Activated T-cell treated with anti-CD3 and anti-CD28 coated beads, Interleukin-2, amount 50 U/mL, for 72 hours (primary cell): Measurements from ENCODE around the gene PAQR5. TPM values are rescaled to one million over a fixed set of nuclear protein-coding genes. Genes with fewer than 3 reads are reported as not detected.
"Not testable (repeated sequence)": the region's sequence is repeated elsewhere in the genome, so short reads cannot be mapped to it uniquely, and the experiment has no call there.

Source experiments
- ATAC-seq, 2 donors: fragments of 150-1000 bp; cut with Tn5 transposase; replicated peaks in 1 of 2; 2 replicates each; pipeline ENCODE4 v1.10.0; 2021; ENCODE audit warnings: moderate library complexity in 2 of 2, mild to moderate bottlenecking in 1 of 2
- DNase-seq, 2 donors: peaks; one replicate each; pipeline ENCODE4 v3.0.0; 2021 to 2022; ENCODE audit warnings: mixed read lengths in 1 of 2
- H3K27ac Mint-ChIP-seq: one replicate; pipeline ENCODE4 v1.8.0; 2022; ENCODE audit warnings: mild to moderate bottlenecking, moderate library complexity, mixed read lengths
- H3K27me3 Mint-ChIP-seq: one replicate; pipeline ENCODE4 v1.8.0; 2022; ENCODE audit warnings: low read depth, mixed read lengths
- H3K36me3 Mint-ChIP-seq, 2 donors: one replicate each; pipeline ENCODE4 v1.8.0; 2022; ENCODE audit warnings: mixed read lengths in 2 of 2, mild to moderate bottlenecking in 1 of 2; ENCODE audit not compliant: insufficient read depth in 2 of 2
- H3K4me1 Mint-ChIP-seq: one replicate; pipeline ENCODE4 v1.8.0; 2022; ENCODE audit warnings: low read depth, mixed read lengths
- H3K4me3 Mint-ChIP-seq, 2 donors: one replicate each; pipeline ENCODE4 v1.8.0; 2022; ENCODE audit warnings: mild to moderate bottlenecking in 2 of 2, mixed read lengths in 2 of 2, moderate library complexity in 2 of 2
- H3K9me3 Mint-ChIP-seq, 2 donors: one replicate each; pipeline ENCODE4 v1.8.0; 2022; ENCODE audit warnings: mixed read lengths in 2 of 2
- total RNA-seq, 2 donors: library from RNA; stranded (reverse); gene quantifications; one replicate each; pipeline ENCODE4 v1.2.3, GENCODE V29; 2022

Gene PAQR5
- total RNA-seq, 2 donors from 2014 or later, result 0.07 TPM; not detected in 1

DNA sequence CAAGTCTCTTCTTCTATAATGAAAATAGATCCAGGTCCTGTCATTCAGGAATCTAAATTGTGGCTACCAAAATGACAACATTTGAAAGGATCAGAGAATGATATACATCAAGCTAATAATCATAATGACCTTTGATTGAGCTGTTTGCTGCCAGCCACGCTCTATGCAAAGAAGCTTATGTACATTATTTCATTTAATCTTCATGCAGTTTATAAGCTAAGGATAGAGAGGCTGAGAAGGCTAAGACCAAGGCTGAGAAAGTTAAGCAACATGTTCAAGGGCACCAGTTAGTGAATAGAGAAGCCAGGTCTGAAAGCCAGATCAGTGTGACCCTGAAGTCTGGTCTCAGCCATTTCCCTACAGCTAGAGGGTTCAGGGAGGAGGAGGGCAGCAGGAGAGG, 29.4 kb downstream of the PAQR5 start:
- Mint-ChIP-seq H3K27ac (no peak overlapping the region), H3K27me3 (peaks cover 54% of the 10 kb centered on the region), H3K4me3 (no peak overlapping the region), H3K36me3 (no peaks in the 10 kb centered on the region), H3K4me1 (no peaks in the 10 kb centered on the region), H3K9me3 (no peaks in the 10 kb centered on the region)
- ATAC-seq (no peak), DNase-seq (no peak)

DNA sequence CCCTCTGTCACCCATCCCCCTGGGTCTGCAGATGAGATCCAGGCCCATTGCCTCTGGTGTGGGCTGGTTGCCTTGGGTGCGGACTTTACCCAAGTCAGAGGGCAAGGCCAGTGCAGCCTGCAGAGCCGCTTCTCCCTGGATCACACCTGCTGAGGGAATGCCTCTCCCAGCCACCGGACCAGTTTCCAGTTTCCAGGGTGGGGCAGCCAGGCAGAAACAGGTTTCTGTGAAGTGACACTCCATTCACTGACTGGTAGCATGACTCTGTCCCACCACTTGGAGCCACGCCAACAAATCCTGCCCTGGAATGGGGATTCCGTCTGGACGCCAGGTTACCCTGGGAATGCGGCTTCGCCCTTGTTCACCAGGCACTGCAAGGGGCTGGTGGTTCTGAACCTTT, 30.0 kb downstream of the PAQR5 start:
- no peaks in the 10 kb centered on the region for H3K9me3 Mint-ChIP-seq
- H3K4me3 Mint-ChIP-seq, result no peak overlapping the region
- H3K27me3 Mint-ChIP-seq, result peaks cover 47% of the 10 kb centered on the region
- no peaks in the 10 kb centered on the region for H3K4me1 Mint-ChIP-seq
- H3K27ac Mint-ChIP-seq, result no peak overlapping the region
- no peak for ATAC-seq
- no peak for DNase-seq
- H3K36me3 Mint-ChIP-seq, result no peaks in the 10 kb centered on the region

DNA sequence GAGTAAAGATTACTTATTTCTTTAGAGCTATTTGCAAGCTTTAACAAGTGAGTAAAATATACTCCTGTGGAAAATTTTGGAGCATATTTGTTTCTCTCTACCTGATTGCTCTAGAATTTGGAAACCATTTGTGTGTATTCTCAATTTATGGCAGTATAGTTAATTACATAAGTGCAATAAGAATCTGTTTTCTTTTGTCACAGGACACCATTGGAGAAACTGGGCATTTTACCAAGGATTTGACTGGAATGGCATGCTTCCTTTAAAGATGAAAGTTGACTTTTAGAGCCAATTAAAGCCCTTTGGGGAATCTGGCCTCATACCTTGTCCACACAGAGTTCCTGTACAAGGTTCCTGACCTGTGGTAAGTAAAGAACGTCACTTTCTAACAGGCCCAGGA, 38.4 kb downstream of the PAQR5 start:
- peaks cover 2% of the 10 kb centered on the region for H3K27me3 Mint-ChIP-seq

DNA sequence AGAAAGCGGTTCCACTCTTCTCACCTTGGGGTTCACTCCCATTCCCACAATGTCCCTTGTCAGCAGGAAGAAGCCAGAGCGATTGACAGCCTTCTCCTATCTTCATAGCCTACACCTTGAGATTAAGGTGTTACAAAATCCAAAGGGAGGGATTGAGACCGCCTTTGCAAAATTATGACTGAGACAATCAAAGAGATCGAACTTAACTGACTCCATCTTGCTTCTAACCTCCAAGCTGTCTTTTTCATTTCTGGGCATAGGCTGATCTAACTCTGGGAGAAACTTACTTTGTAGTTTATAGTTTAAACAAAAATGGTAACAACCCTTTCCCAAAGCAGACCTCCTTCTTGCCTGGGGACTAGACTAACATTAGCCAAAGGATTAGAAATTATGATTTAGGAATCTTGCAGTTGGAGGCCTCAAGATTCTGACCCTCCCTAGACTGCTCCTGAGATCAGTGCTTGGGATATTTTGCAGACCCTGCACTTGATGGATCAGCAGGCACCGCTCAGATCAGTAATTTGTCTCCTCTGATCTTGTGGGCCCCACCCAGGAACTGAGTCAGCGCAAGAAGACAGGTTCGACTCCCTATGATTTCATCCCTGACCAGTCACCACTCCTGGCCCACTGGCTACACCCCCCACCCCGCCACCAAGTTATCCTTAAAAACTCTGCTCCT, 40.0 kb downstream of the PAQR5 start:
- peaks cover 0 to 3% of the 10 kb centered on the region in 2 donors for H3K36me3 Mint-ChIP-seq
- no peaks in the 10 kb centered on the region for H3K9me3 Mint-ChIP-seq
- no peak overlapping the region for H3K27ac Mint-ChIP-seq
- no peak overlapping the region for H3K4me3 Mint-ChIP-seq
- peaks cover 4% of the 10 kb centered on the region for H3K27me3 Mint-ChIP-seq
- no peaks in the 10 kb centered on the region for H3K4me1 Mint-ChIP-seq
- ATAC-seq (no peak), DNase-seq (no peak)

More for the DNA sequence above, 38.4 kb downstream of the PAQR5 start:
- Mint-ChIP-seq H3K36me3 (peaks cover 0 to 3% of the 10 kb centered on the region in 2 donors), H3K27ac (no peak overlapping the region), H3K4me1 (no peaks in the 10 kb centered on the region), H3K4me3 (no peak overlapping the region), H3K9me3 (no peaks in the 10 kb centered on the region)
- DNase-seq (no peak), ATAC-seq (no peak)

DNA sequence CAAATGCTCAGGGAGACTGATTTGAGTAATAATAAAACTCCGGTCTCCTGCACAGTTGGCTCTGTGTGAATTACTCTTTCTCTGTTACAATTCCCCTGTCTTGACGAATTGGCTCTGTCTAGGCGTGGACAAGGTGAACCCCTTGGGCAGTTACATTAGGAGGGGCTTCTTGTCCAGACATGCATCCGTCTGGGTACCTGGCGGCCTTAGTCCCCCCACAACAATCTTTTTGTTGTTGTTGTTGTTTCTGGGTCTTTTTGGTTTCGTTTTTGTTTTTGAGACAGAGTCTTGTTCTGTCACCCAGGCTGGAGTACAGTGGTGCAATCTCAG, 40.5 kb downstream of the PAQR5 start:
- not testable (repeated sequence) for H3K36me3 Mint-ChIP-seq, H3K27ac Mint-ChIP-seq, H3K9me3 Mint-ChIP-seq, DNase-seq, ATAC-seq, H3K4me3 Mint-ChIP-seq, H3K27me3 Mint-ChIP-seq, H3K4me1 Mint-ChIP-seq

DNA sequence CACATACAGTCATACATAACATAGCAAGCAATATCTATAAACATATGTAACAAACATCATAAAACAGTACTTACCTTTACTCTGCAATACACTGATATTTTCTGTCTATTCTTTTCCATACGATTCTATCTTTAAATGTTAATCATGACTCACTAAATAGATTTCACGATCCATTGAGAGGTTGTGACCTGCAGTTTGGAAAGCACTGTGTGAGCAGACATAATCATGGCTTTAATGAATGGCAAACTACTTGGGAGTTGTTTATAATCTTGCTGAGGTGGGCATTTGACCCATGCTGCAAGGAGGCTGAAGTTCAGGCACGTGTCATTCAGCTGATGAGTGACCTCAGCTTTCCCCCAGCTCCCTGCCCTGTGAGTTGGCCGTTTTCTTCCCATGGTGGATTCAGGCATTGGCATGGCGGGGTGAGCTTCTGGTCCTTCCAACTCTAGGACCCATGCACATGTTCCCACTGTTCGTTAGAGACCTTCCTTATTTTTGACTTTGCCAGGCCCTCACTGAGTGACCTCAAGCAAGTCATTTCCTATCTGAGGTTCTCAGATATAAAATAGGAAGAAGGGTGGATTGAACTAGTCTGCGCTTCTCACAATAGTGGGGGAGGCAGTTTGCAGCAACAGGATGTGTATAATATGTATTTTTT, 41.7 kb downstream of the PAQR5 start:
- H3K9me3 Mint-ChIP-seq, result no peaks in the 10 kb centered on the region
- H3K4me3 Mint-ChIP-seq, result no peak overlapping the region
- DNase-seq (no peak), ATAC-seq (no peak)
- H3K27me3 Mint-ChIP-seq, result peaks cover 9% of the 10 kb centered on the region
- peaks cover 0 to 1% of the 10 kb centered on the region in 2 donors for H3K36me3 Mint-ChIP-seq
- H3K4me1 Mint-ChIP-seq, result no peaks in the 10 kb centered on the region
- H3K27ac Mint-ChIP-seq, result no peak overlapping the region

DNA sequence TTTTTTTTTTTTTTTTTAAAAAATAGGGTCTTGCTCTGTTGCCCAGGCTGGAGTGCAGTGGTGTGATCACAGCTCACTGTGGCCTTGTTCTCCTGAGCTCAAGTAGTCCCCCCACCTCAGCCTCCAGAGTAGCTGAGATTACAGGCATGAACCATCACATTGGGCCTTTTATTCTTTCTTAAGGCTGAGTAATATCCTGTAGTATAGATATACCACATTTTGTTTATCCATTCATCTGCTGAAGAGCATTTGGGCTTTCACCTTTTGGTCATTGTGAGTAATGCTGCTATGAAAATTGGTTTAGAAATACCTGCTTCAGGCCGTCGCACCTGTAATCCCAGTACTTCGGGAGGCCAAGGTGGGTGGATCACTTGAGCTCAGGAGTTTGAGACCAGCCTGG, 42.6 kb downstream of the PAQR5 start:
- Mint-ChIP-seq H3K27ac (no peak overlapping the region), H3K9me3 (no peaks in the 10 kb centered on the region), H3K4me3 (no peak overlapping the region), H3K36me3 (no peaks in the 10 kb centered on the region), H3K27me3 (peaks cover 9% of the 10 kb centered on the region), H3K4me1 (no peaks in the 10 kb centered on the region)
- no peak for DNase-seq
- no peak for ATAC-seq

DNA sequence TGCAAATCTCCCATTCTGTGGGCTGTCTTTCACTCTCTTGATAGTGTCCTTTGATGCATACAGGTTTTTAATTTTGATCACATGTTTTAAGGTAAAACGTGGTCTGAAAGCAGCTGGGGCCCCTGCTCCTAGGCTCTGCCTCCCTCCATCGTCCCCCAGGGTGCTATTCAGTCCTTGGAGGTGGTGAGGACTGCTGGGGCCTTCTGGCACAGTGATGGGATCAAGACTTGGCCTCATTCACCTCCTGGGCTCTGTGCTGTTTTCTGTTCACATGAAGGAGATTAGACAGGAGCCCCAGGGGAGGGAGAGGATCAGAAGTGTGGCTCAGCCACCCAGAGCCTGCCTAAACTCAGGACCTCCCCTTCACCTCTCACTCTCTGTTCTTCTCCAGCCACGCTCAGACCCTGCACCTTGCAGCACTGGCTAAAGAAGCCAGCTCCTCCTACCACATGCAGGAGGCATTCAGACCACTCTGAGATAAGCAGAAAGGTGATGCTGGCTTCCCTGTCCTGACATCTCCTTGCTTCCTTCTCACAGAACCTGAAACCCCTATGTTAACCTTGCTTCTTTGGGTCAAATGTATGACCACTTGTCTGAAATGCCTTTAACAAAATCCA, 43.9 kb downstream of the PAQR5 start:
- H3K36me3 Mint-ChIP-seq, result no peaks in the 10 kb centered on the region
- H3K4me1 Mint-ChIP-seq, result no peaks in the 10 kb centered on the region
- H3K27me3 Mint-ChIP-seq, result peaks cover 9% of the 10 kb centered on the region
- no peak overlapping the region for H3K27ac Mint-ChIP-seq
- DNase-seq (no peak), ATAC-seq (no peak)
- H3K9me3 Mint-ChIP-seq, result no peaks in the 10 kb centered on the region
- H3K4me3 Mint-ChIP-seq, result no peak overlapping the region

DNA sequence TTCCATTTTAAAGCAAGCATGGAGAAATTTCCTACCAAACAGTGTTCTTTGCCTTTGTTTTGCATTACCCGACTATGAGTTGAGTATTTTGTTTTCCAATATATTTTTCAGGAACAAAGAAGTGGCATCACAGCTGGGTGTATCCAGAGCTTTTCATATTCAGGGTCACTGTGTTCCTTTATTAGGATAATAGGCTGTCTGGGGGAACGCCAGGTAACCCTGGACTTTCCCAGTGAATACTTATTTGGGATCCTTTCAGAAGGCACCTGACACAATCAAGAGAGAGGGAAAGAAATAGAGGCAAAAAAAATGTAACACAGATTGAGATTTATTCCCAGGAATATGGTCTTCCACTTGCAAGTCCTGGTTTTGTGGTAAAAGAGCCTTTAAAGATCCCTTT, 44.4 kb downstream of the PAQR5 start:
- DNase-seq, result no peak
- Mint-ChIP-seq H3K27ac (no peak overlapping the region), H3K4me3 (no peak overlapping the region), H3K36me3 (no peaks in the 10 kb centered on the region), H3K27me3 (peaks cover 9% of the 10 kb centered on the region), H3K4me1 (no peaks in the 10 kb centered on the region), H3K9me3 (no peaks in the 10 kb centered on the region)
- no peak for ATAC-seq

DNA sequence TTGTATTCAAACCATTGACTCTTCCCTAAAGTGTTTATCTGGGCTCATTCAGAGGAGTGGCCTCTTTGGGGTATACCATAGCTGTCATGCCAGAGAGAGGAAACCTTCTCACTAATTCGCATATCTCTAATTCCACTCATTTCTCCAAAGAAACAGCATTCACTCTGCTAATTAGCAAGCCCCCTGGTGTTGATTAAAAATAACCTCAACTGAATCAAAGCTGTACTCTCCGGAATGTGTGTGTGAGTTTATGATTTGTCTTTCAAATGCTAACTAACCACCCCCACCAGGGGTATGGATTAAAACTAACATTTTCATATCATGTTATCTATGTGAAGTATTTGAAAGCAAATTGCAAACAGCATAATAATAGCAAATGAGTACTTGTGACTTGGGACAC, 45.5 kb downstream of the PAQR5 start:
- no peak overlapping the region for H3K27ac Mint-ChIP-seq
- no peaks in the 10 kb centered on the region for H3K36me3 Mint-ChIP-seq
- no peaks in the 10 kb centered on the region for H3K4me1 Mint-ChIP-seq
- H3K4me3 Mint-ChIP-seq, result no peak overlapping the region
- ATAC-seq, result no peak
- peaks cover 9% of the 10 kb centered on the region for H3K27me3 Mint-ChIP-seq
- DNase-seq, result no peak
- H3K9me3 Mint-ChIP-seq, result no peaks in the 10 kb centered on the region

DNA sequence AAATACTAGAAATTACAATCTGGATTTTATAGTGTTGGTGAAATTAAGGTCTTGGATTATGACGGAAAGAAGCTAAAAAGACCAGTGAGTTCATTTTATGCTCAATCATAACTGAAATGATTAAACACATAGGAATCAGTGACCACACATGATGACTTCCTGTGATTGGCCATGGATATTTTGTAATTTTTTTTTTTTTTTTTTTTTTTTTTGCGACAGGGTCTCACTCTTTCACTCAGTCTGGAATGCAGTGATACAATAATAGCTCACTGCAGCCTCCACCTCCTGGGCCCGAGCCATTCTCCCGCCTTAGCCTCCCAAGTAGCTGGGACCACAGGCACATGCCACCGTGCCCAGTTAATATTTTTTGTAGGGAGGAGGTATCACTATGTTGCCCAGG, 47.4 kb downstream of the PAQR5 start:
- Mint-ChIP-seq H3K9me3 (no peaks in the 10 kb centered on the region), H3K36me3 (no peaks in the 10 kb centered on the region), H3K4me3 (no peak overlapping the region), H3K27me3 (peaks cover 9% of the 10 kb centered on the region), H3K27ac (no peak overlapping the region), H3K4me1 (no peaks in the 10 kb centered on the region)
- DNase-seq (no peak), ATAC-seq (no peak)

DNA sequence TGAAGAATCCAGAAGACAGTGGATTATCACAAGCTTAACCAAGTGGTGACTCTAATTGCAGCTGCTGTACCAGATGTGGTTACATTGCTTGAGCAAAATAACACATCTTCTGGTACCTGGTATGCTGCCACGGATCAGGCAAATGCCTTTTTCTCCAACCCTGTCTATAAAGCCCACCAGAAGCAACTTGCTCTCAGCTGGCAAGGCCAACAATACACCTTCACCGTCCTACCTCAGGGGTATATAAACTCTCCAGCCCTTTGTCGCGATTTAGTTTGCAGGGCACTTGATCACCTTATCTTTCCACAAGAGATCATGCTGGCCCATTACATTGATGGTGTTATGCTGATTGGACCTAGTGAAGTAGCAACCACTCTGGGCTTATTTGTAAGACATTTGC, 52.6 kb downstream of the PAQR5 start:
- no peak for ATAC-seq
- no peak for DNase-seq
- H3K4me1 Mint-ChIP-seq, result no peaks in the 10 kb centered on the region
- H3K27ac Mint-ChIP-seq, result no peak overlapping the region
- no peaks in the 10 kb centered on the region for H3K27me3 Mint-ChIP-seq
- H3K4me3 Mint-ChIP-seq, result no peak overlapping the region
- no peaks in the 10 kb centered on the region for H3K36me3 Mint-ChIP-seq
- peaks cover 0 to 2% of the 10 kb centered on the region in 2 donors for H3K9me3 Mint-ChIP-seq

DNA sequence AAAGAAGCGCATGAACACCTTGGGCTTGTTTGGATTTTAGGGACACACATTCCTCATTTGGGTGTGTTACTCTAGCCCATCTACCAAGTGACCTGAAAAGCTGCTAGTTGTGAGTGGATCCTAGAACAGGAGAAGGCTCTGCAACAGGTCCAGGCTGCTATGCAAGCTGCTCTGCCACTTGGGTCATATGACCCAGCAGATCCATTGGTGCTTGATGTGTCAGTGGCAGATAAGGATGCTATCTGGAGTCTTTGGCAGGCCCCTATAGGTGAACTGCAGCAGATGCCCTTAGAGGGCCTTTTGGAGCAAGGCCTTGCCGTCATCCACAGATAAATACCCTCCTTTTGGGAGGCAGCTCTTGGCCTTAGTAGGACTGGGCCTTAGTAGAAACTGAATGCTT, 53.2 kb downstream of the PAQR5 start:
- H3K9me3 Mint-ChIP-seq, result peaks cover 0 to 2% of the 10 kb centered on the region in 2 donors
- no peak overlapping the region for H3K4me3 Mint-ChIP-seq
- no peaks in the 10 kb centered on the region for H3K36me3 Mint-ChIP-seq
- no peaks in the 10 kb centered on the region for H3K27me3 Mint-ChIP-seq
- H3K4me1 Mint-ChIP-seq, result no peaks in the 10 kb centered on the region
- no peak overlapping the region for H3K27ac Mint-ChIP-seq
- DNase-seq (no peak), ATAC-seq (no peak)
